PC-9 (cell line): ENCODE results near the gene SHBG. TPM values are rescaled to one million over a fixed set of nuclear protein-coding genes. Genes with fewer than 3 reads are reported as not detected.

Experiments
- BruUV-seq: library from RNA; stranded (reverse); fragments of 400-500 nt; replicated peaks from 2 replicates; lab custom pipeline; 2021; lab: Mats Ljungman, UMichigan
- CTCF ChIA-PET: fragments of 300-600 bp; sonication (Branson Sonifier 250); formaldehyde crosslinking; loops from one replicate; lab custom pipeline; 2022; ENCODE audit warnings: antibody characterized with exemption; lab: Charles Lee
- POLR2A ChIA-PET: fragments of 300-600 bp; sonication (Branson Sonifier 250); formaldehyde crosslinking; loops from one replicate; lab custom pipeline; 2022; ENCODE audit warnings: antibody characterized with exemption; ENCODE audit not compliant: unreplicated experiment; lab: Charles Lee
- DNase-seq, 2 experiments: peaks; one replicate each; pipeline versions ENCODE4 v3.0.0 to v3.0.0-alpha.2; 2015 to 2022; ENCODE audit warnings: mixed read lengths in 1 of 2
- H2AFZ ChIP-seq: fragments of 200-600 bp; sonication (generic); 2 replicates; pipeline ENCODE4 v1.8.1; 2017; ENCODE audit warnings: antibody characterized with exemption
- H3F3A ChIP-seq: fragments of 200-600 bp; sonication (generic); 2 replicates; pipeline ENCODE4 v1.8.1; 2017; ENCODE audit warnings: antibody characterized with exemption, mild to moderate bottlenecking, low read depth; ENCODE audit not compliant: insufficient read depth
- H3K27ac ChIP-seq: fragments of 200-600 bp; sonication (generic); 2 replicates; pipeline ENCODE4 v1.6.1; 2016; ENCODE audit warnings: mixed run types
- H3K27me3 ChIP-seq: fragments of 200-600 bp; sonication (generic); 2 replicates; pipeline ENCODE4 v1.6.1; 2016; ENCODE audit warnings: low read depth, mixed run types; ENCODE audit not compliant: insufficient read depth
- H3K36me3 ChIP-seq: fragments of 200-600 bp; sonication (generic); 2 replicates; pipeline ENCODE4 v1.6.1; 2016; ENCODE audit warnings: low read depth, mixed run types
- H3K4me1 ChIP-seq: fragments of 200-600 bp; sonication (generic); replicated peaks from 2 replicates; pipeline ENCODE4 v1.6.1; 2016; ENCODE audit warnings: mixed run types; ENCODE audit not compliant: insufficient read depth
- H3K4me2 ChIP-seq: fragments of 200-600 bp; sonication (generic); 2 replicates; pipeline ENCODE4 v1.6.1; 2017; ENCODE audit warnings: mixed run types
- H3K4me3 ChIP-seq: fragments of 200-600 bp; sonication (generic); 2 replicates; pipeline ENCODE4 v1.6.1; 2016; ENCODE audit warnings: mixed run types
- H3K79me2 ChIP-seq: fragments of 200-600 bp; sonication (generic); 2 replicates; pipeline ENCODE4 v1.6.1; 2017; ENCODE audit warnings: low read depth, mixed run types
- H3K9me2 ChIP-seq: fragments of 200-600 bp; sonication (generic); 2 replicates; pipeline ENCODE4 v1.8.1; 2017; ENCODE audit warnings: mild to moderate bottlenecking; ENCODE audit not compliant: insufficient read depth
- H3K9me3 ChIP-seq: fragments of 200-600 bp; sonication (generic); 2 replicates; pipeline ENCODE4 v1.8.1; 2016; ENCODE audit warnings: low read depth; ENCODE audit not compliant: insufficient read depth
- H4K20me1 ChIP-seq: fragments of 200-600 bp; sonication (generic); 2 replicates; pipeline ENCODE4 v1.8.1; 2017; ENCODE audit not compliant: insufficient read depth
- CTCF ChIP-seq: fragments of 200-600 bp; sonication (generic); conservative IDR thresholded peaks from 2 replicates; pipeline ENCODE4 v1.6.1; 2017; ENCODE audit warnings: mixed run types, antibody characterized with exemption, mild to moderate bottlenecking, moderate library complexity
- EZH2 ChIP-seq: fragments of 200-600 bp; sonication (generic); IDR thresholded peaks from 2 replicates; pipeline ENCODE4 v1.8.0; 2017; ENCODE audit warnings: antibody characterized with exemption, low read depth
- intact Hi-C: fragments of 100-400 bp; cut with micrococcal nuclease; formaldehyde crosslinking; loops from one replicate; pipeline ENCODE4 v1.10.0; 2022; ENCODE audit not compliant: unreplicated experiment
- total RNA-seq: library from RNA; stranded (reverse); gene quantifications from 2 replicates; pipeline ENCODE4 v1.2.3, GENCODE V29; 2021

SHBG gene
- total RNA-seq, 1 experiment from 2014 or later: 0.52 TPM

DNA sequence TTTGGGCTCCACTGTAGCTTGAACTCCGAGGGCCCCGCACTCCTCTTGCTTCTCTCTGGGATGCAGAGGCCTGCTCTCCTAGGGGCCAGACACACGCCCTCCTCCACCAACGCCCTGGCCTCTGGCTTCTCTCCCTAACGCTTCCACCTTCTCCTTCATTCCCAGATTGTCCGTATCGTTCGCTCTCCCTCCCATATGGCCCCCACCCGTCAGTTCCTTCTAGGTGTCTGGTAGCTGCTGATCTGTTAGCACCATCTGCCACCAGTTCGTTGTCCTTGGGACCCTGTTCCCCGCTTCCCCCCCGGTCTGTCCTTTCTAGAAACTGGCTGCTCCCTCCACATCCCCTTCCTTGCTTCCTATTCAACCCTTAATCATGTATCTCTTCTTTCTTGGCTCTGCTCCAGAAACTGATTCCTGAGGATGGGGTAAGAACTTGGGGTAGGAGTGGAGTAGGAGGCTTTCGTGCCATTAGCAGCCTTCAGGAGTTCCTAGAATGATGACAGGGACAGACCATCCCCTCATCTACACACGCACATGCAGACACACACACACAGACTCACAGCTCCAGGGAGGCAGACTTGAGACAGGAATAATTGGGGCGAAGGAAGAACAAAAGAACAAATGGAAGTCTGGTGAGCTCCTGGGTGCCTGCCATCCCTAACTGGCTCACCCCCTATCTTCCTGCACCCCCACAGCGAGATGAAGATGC is 25.1 kb downstream of the SHBG start:
- BruUV-seq: no TSS peak
- no peaks in the 10 kb centered on the region for H3K79me2 ChIP-seq
- H2AFZ ChIP-seq: no peak overlapping the region
- H3K4me2 ChIP-seq: no peak overlapping the region
- peaks cover 4% of the 10 kb centered on the region; the same call in 1 of the 2 replicates for H3F3A ChIP-seq
- ChIA-PET CTCF (no interaction called here), POLR2A (no interaction called here)
- peaks cover 11% of the 10 kb centered on the region for H3K27me3 ChIP-seq
- no peak for DNase-seq
- H3K9me3 ChIP-seq: no peaks in the 10 kb centered on the region
- no peak overlapping the region for H3K4me3 ChIP-seq
- no peak for TF ChIP-seq EZH2
- TF ChIP-seq CTCF: no peak
- no peaks in the 10 kb centered on the region for H3K4me1 ChIP-seq
- intact Hi-C loops: no loop called here
- H4K20me1 ChIP-seq: no peaks in the 10 kb centered on the region
- H3K9me2 ChIP-seq: no peaks in the 10 kb centered on the region
- H3K27ac ChIP-seq: no peak overlapping the region
- no peaks in the 10 kb centered on the region for H3K36me3 ChIP-seq

DNA sequence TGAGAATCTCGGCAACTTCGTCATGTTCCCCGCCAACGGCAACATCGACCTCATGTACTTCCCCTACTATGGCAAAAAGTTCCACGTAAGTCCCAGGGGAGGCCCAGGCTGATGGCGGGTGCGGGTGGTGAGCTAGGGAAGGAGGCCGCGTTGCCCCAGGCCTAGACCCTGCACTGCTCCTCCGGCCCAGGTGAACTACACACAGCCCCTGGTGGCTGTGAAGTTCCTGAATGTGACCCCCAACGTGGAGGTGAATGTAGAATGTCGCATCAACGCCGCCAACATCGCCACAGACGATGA is 25.6 kb downstream of the SHBG start:
- Histone ChIP-seq H3K4me2 (no peak overlapping the region), H3K9me2 (no peaks in the 10 kb centered on the region), H3K79me2 (no peaks in the 10 kb centered on the region), H3F3A (no peaks in the 10 kb centered on the region), H3K4me1 (no peaks in the 10 kb centered on the region), H3K27ac (no peak overlapping the region), H3K9me3 (no peaks in the 10 kb centered on the region), H4K20me1 (no peaks in the 10 kb centered on the region), H3K27me3 (peaks cover 11% of the 10 kb centered on the region), H3K4me3 (no peak overlapping the region), H2AFZ (no peak overlapping the region), H3K36me3 (no peaks in the 10 kb centered on the region)
- DNase-seq: no peak
- ChIA-PET POLR2A (interaction anchor here (0.6 kb wide), 1 partner anchor 10 kb away, joined by 4 read pairs; no protein-coding TSS in a partner anchor), CTCF (no interaction called here)
- intact Hi-C loops: no loop called here
- no TSS peak for BruUV-seq
- TF ChIP-seq EZH2 (no peak), CTCF (no peak)

DNA sequence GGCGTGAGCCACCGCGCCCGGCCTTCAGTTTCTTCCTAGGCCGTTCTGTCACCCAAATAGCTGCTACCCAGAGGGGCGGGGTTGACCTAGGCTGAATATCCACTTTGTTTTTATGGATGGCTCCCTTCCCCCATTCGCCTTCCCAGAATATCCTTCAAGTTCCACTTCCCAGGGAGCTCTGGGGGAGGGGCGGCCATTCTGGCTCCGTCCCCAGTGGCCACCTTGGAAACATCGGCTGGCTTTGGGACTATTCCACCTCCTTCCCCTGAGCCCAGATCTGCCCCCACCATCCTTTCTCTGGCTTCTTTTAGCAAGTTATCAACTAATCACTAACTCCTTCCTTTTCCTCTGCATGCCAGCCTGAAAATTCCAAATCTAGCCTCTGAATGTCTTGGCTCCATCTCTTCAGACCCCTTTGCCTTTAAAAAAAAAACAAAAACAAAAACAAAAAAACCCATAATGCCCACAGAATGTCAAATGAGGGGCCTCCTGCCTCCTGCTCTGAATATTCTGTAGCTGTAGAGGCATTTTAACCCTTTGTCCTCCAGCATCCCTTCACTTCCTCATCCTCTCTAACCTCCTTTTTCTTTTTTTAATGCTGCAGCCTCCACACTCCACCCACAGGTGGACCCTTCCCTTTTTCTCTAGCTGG is 27.1 kb downstream of the SHBG start:
- no peaks in the 10 kb centered on the region for H3F3A ChIP-seq
- no TSS peak for BruUV-seq
- H3K9me2 ChIP-seq: no peaks in the 10 kb centered on the region
- no peaks in the 10 kb centered on the region for H3K79me2 ChIP-seq
- ChIA-PET CTCF (no interaction called here), POLR2A (no interaction called here)
- H3K4me1 ChIP-seq: no peaks in the 10 kb centered on the region
- H3K36me3 ChIP-seq: no peaks in the 10 kb centered on the region
- H3K9me3 ChIP-seq: no peaks in the 10 kb centered on the region
- peaks cover 11% of the 10 kb centered on the region for H3K27me3 ChIP-seq
- no peak overlapping the region for H2AFZ ChIP-seq
- no peak overlapping the region for H3K4me3 ChIP-seq
- H3K4me2 ChIP-seq: no peak overlapping the region
- intact Hi-C loops: no loop called here
- no peak for DNase-seq
- no peak overlapping the region for H3K27ac ChIP-seq
- no peaks in the 10 kb centered on the region for H4K20me1 ChIP-seq
- TF ChIP-seq CTCF: no peak
- TF ChIP-seq EZH2: no peak
